ENCODE data around the gene RGMB. TPM values are rescaled to one million over a fixed set of nuclear protein-coding genes. Genes with fewer than 3 reads are reported as not detected.

The RGMB gene
- total RNA-seq, 1 donor from 2014 or later = 11.0 TPM

- H3K4me1 Mint-ChIP-seq = peaks cover 17% of the 10 kb centered on the region
- no peaks in the 10 kb centered on the region for H3K9me3 Mint-ChIP-seq
- peaks cover 9% of the 10 kb centered on the region for H3K36me3 Mint-ChIP-seq
- DNase-seq (ENCODE audit: low spot score in 2 of 2, unreplicated experiment in 2 of 2) = no peak
- peaks cover 2% of the 10 kb centered on the region for H3K27me3 Mint-ChIP-seq (ENCODE audit: low read depth)
- no peak overlapping the region for H3K4me3 Mint-ChIP-seq
- no peak overlapping the region for H3K27ac Mint-ChIP-seq
- no peak for TF ChIP-seq CTCF (IDR thresholded peaks at IDR 0.05; ENCODE audit: unreplicated experiment)
These were observed 5.9 kb downstream of the RGMB start for GRCh38 chr5:98779264-98779877.

GRCh38 chr5:98780390-98780789, 6.9 kb downstream of the RGMB start:
- Mint-ChIP-seq H3K27ac (no peak overlapping the region), H3K27me3 (ENCODE audit: low read depth) (peaks cover 2% of the 10 kb centered on the region), H3K4me1 (peaks cover 8% of the 10 kb centered on the region), H3K4me3 (no peak overlapping the region), H3K36me3 (peaks cover 9% of the 10 kb centered on the region), H3K9me3 (no peaks in the 10 kb centered on the region)
- no peak for TF ChIP-seq CTCF (IDR thresholded peaks at IDR 0.05; ENCODE audit: unreplicated experiment)
- DNase-seq (ENCODE audit: low spot score in 2 of 2, unreplicated experiment in 2 of 2) = no peak

GRCh38 chr5:98781520-98781919, 8.1 kb downstream of the RGMB start:
- Mint-ChIP-seq H3K4me1 (peaks cover 12% of the 10 kb centered on the region), H3K4me3 (no peak overlapping the region), H3K9me3 (no peaks in the 10 kb centered on the region), H3K27ac (no peak overlapping the region), H3K27me3 (ENCODE audit: low read depth) (peaks cover 2% of the 10 kb centered on the region), H3K36me3 (peaks cover 9% of the 10 kb centered on the region)
- no peak for DNase-seq (ENCODE audit: low spot score in 2 of 2, unreplicated experiment in 2 of 2)
- TF ChIP-seq CTCF (IDR thresholded peaks at IDR 0.05; ENCODE audit: unreplicated experiment) = no peak

GRCh38 chr5:98781964-98782363, 8.5 kb downstream of the RGMB start:
- peaks cover 9% of the 10 kb centered on the region for H3K36me3 Mint-ChIP-seq
- peaks cover 2% of the 10 kb centered on the region for H3K27me3 Mint-ChIP-seq (ENCODE audit: low read depth)
- H3K9me3 Mint-ChIP-seq = no peaks in the 10 kb centered on the region
- DNase-seq (ENCODE audit: low spot score in 2 of 2, unreplicated experiment in 2 of 2) = no peak
- TF ChIP-seq CTCF (IDR thresholded peaks at IDR 0.05; ENCODE audit: unreplicated experiment) = no peak
- H3K4me1 Mint-ChIP-seq = peaks cover 14% of the 10 kb centered on the region
- no peak overlapping the region for H3K4me3 Mint-ChIP-seq
- no peak overlapping the region for H3K27ac Mint-ChIP-seq

GRCh38 chr5:98783051-98783649, 9.7 kb downstream of the RGMB start:
- Mint-ChIP-seq H3K9me3 (no peaks in the 10 kb centered on the region), H3K27me3 (ENCODE audit: low read depth) (no peaks in the 10 kb centered on the region), H3K4me1 (peaks cover 16% of the 10 kb centered on the region), H3K27ac (no peak overlapping the region), H3K36me3 (peaks cover 9% of the 10 kb centered on the region), H3K4me3 (no peak overlapping the region)
- no peak for TF ChIP-seq CTCF (IDR thresholded peaks at IDR 0.05; ENCODE audit: unreplicated experiment)
- no peak for DNase-seq (ENCODE audit: low spot score in 2 of 2, unreplicated experiment in 2 of 2)
